ENCODE measurements around the gene HIP1. TPM values are rescaled to one million over a fixed set of nuclear protein-coding genes. Genes with fewer than 3 reads are reported as not detected.
A peak's percentile ranks its signal among the peaks of the same experiment; 100 is the strongest.

Gene HIP1
- total RNA-seq, 1 experiment from 2014 or later = 48.6 TPM

DNA sequence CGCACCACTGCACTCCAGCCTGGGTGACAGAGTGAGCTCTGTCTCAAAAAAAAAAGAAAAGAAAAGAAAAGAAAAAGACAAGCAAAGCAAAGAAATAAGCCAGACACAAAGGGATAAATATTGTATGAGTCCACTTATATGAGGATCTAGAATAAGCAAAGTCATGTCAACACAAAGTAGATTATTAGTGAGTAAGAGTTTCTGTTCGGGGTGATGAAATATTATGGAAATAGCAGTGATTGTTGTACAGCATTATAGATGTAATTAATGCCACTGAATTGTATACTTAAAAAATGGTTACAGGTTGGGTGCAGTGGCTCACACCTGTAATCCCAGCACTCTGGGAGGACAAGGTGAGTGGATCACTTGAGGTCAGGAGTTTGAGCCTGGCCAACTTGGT, 83.2 kb downstream of the HIP1 start:
- Histone ChIP-seq H3K27ac (no peak overlapping the region), H3K4me3 (no peak overlapping the region), H3K27me3 (no peaks in the 10 kb centered on the region), H3K9me3 (replicated peaks) (no peaks in the 10 kb centered on the region), H3K36me3 (no peaks in the 10 kb centered on the region), H3K4me1 (peaks cover 9% of the 10 kb centered on the region)
- no peak for DNase-seq

DNA sequence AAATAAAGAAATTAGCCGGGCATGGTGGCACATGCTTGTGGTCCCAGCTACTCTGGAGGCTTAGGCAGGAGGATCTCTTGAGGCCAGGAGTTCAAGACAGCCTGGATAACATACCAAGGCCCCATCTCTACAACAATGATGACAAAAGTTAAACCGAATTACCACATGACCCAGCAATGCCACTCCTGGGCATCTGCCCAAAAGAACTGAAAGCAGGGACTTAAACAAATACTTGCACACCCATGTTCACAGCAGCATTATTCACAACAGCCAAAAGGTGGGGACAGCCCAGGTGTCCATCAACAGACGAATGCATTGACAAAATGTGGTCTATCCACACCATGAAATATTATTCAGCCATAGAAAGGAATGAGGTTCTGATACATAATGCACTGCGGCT, 83.9 kb downstream of the HIP1 start:
- Histone ChIP-seq H3K27ac (no peak overlapping the region), H3K4me1 (peaks cover 10% of the 10 kb centered on the region), H3K27me3 (no peaks in the 10 kb centered on the region), H3K4me3 (no peak overlapping the region), H3K36me3 (no peaks in the 10 kb centered on the region), H3K9me3 (replicated peaks) (no peaks in the 10 kb centered on the region)
- no peak for DNase-seq

DNA sequence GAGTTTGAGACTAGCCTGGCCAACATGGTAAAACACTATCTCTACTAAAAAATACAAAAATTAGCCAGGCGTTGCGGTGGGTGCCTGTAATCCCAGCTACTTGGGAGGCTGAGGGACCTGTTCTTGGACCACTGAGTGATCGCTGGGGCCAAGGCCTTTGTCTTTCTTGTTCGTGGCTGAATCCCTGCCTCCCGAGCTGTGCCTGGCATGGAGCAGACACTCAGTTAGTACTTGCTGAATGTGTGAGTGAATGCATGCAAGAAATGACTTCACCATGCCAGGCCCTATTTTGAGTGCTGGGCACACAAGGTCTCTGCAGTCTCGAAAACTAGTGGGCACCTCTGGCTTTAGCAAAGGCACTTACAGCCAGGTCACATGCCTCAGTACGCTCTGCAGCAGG, 85.1 kb downstream of the HIP1 start:
- H3K36me3 ChIP-seq = no peaks in the 10 kb centered on the region
- no peak overlapping the region for H3K27ac ChIP-seq
- H3K4me1 ChIP-seq = peaks cover 18% of the 10 kb centered on the region
- no peak overlapping the region for H3K4me3 ChIP-seq
- DNase-seq = no peak
- no peaks in the 10 kb centered on the region for H3K9me3 ChIP-seq (replicated peaks)
- H3K27me3 ChIP-seq = no peaks in the 10 kb centered on the region

DNA sequence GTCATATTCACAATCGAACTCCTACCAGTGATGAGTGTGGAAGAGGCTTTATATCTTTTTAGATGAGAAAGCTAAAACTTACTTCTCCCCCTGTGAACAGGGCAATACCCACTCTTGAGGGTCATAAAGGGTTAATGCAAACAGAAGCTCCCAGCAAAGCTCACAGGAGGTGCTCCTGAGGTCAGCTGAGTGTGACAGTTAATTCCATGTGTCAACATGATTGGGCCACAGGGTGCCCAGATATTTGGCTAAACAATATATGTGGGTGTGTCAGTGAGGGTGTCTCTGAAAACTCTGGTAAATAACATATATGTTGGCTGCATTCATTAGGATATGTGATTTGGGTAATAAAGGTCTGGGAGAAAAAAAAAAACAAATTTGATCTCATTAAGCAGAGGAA, 86.0 kb downstream of the HIP1 start:
- Histone ChIP-seq H3K27me3 (no peaks in the 10 kb centered on the region), H3K27ac (no peak overlapping the region), H3K4me1 (peaks cover 18% of the 10 kb centered on the region)

DNA sequence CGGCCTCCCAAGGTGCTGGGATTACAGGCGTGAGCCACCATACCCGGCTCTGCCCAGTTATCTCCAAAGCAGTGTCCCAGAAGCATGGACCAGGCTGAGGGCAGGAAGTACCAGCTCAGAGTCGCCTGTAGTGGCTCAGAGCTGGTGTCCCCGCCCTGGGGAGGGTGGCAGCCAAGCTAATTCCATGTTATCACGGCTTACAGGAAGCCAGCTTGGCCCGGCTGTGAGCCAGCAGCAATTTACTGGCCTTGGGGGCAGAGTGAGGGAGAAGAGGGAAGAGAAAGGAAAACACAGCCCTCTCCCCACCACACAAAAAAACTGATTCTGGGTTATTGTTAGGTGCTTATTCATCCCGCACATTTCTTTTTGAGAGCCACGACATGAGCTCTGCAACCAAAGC, 88.1 kb downstream of the HIP1 start:
- peak; percentile 36 to 47 for DNase-seq
- H3K36me3 ChIP-seq = no peaks in the 10 kb centered on the region
- H3K27me3 ChIP-seq = no peaks in the 10 kb centered on the region
- H3K4me1 ChIP-seq = peaks cover 22% of the 10 kb centered on the region
- no peaks in the 10 kb centered on the region for H3K9me3 ChIP-seq (replicated peaks)
- H3K4me3 ChIP-seq = no peak overlapping the region
- H3K27ac ChIP-seq = no peak overlapping the region

More for the DNA sequence above, 86.0 kb downstream of the HIP1 start:
- Histone ChIP-seq H3K4me3 (no peak overlapping the region), H3K9me3 (replicated peaks) (no peaks in the 10 kb centered on the region), H3K36me3 (no peaks in the 10 kb centered on the region)
- DNase-seq = no peak

DNA sequence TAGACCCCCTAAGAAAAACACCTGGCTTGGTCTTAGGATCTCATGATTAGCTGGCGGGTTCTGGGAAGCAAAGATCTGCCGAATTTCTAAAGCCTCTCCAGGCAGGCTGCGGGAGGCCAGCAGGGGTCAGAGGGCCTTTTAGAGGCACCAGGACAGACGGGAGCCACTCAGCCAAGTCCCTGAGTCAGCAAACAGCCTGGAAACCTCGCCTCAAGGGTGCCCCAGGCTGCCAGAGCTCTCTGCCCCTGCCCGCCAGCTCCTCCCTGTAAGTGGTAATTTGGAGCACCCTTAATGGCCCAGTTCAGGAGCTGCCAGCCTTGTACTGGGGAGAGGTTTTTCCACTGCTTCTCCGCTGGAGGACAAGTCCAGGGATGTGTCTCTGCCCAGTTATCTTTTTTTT, 88.7 kb downstream of the HIP1 start:
- Histone ChIP-seq H3K4me3 (no peak overlapping the region), H3K27ac (no peak overlapping the region), H3K27me3 (no peaks in the 10 kb centered on the region), H3K36me3 (no peaks in the 10 kb centered on the region), H3K4me1 (peaks cover 22% of the 10 kb centered on the region), H3K9me3 (replicated peaks) (no peaks in the 10 kb centered on the region)
- DNase-seq = no peak

DNA sequence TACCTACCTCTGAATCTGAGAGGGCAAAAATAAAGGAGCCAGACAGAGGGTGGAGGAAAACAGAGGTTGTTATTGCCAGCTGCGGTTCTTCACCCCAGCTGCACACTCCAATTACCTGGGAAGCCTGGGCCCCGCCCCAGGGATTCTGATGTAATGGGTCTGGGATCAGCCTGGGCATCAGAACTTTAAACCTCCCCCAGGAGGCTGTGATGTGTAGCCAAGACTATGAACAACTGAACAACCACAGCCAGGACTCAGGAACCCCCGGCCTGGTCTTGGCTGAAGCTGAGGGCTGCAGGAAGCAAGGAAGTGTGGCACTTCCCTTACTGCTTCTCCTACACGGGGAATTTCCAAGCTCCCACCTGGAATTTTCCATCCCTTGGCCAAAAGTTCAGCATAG, 89.3 kb downstream of the HIP1 start:
- H3K4me3 ChIP-seq = no peak overlapping the region
- H3K27ac ChIP-seq = no peak overlapping the region
- H3K36me3 ChIP-seq = no peaks in the 10 kb centered on the region
- DNase-seq = peak; percentile 22 to 45
- no peaks in the 10 kb centered on the region for H3K27me3 ChIP-seq
- no peaks in the 10 kb centered on the region for H3K9me3 ChIP-seq (replicated peaks)
- H3K4me1 ChIP-seq = peaks cover 22% of the 10 kb centered on the region

DNA sequence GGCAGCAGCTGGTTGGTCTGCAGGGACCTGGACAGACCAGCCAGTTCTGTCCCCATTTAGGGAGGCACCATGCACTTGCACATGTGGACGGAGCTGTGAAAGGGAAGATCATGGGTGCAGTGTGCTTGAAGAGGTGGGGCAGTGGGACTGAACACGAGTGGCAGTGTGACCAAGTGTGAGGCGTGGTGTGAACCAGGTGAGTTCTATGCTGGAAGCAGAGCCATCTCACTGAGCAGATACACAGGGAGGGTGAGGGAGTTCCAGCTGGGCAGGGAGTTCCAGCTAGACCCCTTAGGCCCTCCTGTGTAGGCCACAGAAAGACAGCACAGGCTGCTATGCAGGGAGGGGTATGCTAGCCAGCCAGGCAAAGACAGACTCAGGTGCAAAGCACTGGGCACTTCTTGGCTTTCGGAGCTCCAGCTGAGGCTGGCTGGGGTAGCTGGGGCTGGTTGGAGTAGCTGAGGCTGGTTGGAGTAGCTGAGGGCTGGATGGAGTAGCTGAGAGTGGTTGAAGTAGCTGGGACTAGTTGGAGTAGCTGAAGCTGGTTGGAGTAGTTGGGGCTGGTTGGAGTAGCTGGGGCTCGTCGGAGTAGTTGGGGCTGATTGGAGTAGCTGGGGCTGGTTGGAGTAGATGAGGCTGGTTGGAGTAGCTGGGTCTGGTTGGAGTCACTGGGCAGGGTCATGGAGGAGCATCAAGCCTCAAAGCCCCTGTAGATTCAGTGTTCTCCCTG, 90.9 kb downstream of the HIP1 start:
- no peak for DNase-seq
- Histone ChIP-seq H3K9me3 (replicated peaks) (no peaks in the 10 kb centered on the region; the same call in 1 of the 2 replicates), H3K36me3 (no peaks in the 10 kb centered on the region), H3K27ac (no peak overlapping the region), H3K27me3 (no peaks in the 10 kb centered on the region), H3K4me1 (peaks cover 22% of the 10 kb centered on the region), H3K4me3 (no peak overlapping the region)

DNA sequence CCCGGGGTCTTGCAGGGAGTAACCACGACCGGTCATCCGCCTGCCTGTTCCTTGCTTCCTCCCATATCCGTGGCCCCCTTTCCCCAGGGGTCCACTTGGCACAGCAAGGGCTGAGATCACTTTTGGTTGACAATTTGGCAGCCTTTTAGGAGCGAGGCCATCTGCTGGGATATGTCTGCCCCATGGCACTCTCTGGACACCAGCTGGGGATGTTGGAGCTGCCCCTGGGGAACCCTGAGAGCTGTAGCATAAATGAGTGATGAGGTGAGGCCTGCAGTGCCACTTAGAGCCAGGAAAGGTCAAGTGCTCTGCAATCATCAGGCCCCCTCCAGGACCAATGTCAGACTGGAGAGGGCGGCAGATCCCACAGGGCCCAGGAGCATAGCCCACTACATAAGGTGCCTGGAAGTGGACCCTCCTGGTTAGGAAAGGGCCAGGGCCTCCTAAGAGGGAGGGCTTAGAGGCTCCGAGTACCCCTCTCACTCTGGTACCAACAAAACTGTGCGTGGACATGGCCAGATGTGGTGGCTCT, 92.1 kb downstream of the HIP1 start:
- Histone ChIP-seq H3K9me3 (replicated peaks) (no peaks in the 10 kb centered on the region; the same call in 1 of the 2 replicates), H3K4me3 (no peak overlapping the region), H3K4me1 (peaks cover 22% of the 10 kb centered on the region), H3K27ac (no peak overlapping the region), H3K36me3 (no peaks in the 10 kb centered on the region), H3K27me3 (no peaks in the 10 kb centered on the region)
- DNase-seq = peak; percentile 71 to 75

DNA sequence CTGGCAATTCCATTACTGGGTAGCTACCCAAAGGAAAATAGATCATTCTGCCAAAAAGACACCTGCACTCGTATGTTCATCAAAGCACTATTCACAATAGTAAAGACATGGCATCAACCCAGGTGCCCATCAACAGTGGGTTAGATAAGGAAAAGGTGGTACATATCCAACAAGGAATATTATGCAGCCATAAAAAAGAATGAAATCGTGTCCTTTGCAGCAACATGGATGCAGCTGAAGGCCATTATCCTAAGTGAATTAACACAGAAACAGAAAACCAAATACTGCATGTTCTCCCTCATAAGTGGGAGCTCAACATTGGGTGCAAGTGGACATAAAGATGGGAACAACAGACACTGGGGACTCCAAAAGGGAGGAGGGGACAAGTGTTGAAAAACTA, 93.2 kb downstream of the HIP1 start:
- Histone ChIP-seq H3K4me3 (no peak overlapping the region), H3K9me3 (replicated peaks) (no peaks in the 10 kb centered on the region; the same call in 1 of the 2 replicates), H3K27me3 (no peaks in the 10 kb centered on the region), H3K27ac (no peak overlapping the region), H3K4me1 (peaks cover 16% of the 10 kb centered on the region), H3K36me3 (no peaks in the 10 kb centered on the region)
- no peak for DNase-seq

DNA sequence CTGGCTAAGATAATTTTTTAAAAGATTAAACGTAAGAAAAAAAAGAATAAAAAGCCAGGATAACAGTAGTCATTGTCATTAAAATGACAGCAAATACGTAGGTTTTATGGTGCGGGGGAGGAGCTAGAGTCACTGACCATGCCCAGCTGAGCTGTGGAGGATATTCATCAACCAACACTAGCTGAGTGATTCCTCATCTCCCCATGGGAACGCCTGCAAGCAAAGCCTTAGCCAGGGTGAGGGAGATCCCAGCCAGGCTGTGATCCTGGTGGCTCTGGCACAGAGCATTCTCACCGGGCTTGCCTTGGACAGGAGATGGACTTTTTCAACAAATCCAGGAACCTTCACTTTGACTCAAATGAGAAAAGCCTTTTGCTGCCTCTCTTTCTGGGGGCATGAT, 94.2 kb downstream of the HIP1 start:
- no peaks in the 10 kb centered on the region; the same call in 1 of the 2 replicates for H3K9me3 ChIP-seq (replicated peaks)
- H3K4me3 ChIP-seq = no peak overlapping the region
- H3K27me3 ChIP-seq = no peaks in the 10 kb centered on the region
- peaks cover 9% of the 10 kb centered on the region for H3K4me1 ChIP-seq
- no peak for DNase-seq
- no peaks in the 10 kb centered on the region for H3K36me3 ChIP-seq
- H3K27ac ChIP-seq = no peak overlapping the region

DNA sequence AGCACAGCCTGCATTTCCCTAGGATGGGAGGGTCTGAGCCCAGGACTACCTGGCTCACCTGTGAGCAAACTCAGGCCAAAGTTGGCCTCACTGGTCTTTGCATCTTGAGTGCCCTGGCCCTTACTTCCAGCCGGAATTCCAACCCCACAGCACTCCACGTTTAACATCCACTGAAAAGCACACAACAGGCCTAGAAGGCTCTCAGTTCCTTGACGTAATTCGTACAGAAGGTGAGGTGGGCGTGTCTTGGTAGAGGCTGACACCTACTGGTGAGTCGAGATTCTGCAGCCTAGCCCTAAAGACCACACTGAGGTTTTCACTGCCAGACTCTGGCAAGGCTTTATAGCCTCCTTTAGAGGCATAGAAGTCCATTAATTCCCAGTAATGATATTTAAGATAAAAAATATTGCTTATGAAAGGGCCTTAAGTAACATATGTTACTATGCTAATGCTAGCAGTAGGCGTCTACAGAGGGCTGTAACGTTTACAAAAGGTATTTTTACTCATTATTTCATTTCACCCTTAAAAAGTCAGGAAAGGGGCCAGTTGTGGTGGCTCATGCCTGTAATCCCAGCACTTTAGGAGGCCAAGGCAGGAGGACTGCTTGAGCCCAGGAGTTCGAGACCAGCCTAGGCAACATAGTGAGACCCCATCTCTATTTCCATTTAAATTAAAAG, 95.8 kb downstream of the HIP1 start:
- H3K9me3 ChIP-seq (replicated peaks) = no peaks in the 10 kb centered on the region; the same call in 1 of the 2 replicates
- no peaks in the 10 kb centered on the region for H3K27me3 ChIP-seq
- H3K27ac ChIP-seq = no peak overlapping the region
- H3K4me1 ChIP-seq = peaks cover 7% of the 10 kb centered on the region; the same call in 1 of the 2 replicates
- H3K4me3 ChIP-seq = no peak overlapping the region
- H3K36me3 ChIP-seq = no peaks in the 10 kb centered on the region
- peak; percentile 67 to 73 for DNase-seq

DNA sequence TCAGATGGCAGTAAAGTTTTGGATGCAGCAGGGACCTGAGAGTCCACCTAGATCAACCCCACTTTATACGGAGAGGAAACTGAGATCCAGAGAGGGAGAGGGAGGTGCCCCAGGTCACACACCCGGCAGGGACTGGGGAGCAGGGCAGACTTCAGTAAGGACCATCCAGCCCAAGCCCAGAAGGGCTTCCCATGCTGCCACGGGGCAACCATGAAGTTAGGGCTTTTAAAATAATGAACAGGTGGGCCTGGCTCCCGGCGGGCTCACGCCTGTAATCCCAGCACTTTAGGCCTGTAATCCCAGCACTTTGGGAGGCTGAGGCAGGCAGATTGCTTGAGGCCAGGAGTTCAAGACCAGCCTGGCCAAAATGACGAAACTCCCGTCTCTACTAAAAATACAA, 98.5 kb downstream of the HIP1 start:
- no peaks in the 10 kb centered on the region for H3K27me3 ChIP-seq
- H3K36me3 ChIP-seq = no peaks in the 10 kb centered on the region
- peak overlapping the region; percentile 79 for H3K27ac ChIP-seq

DNA sequence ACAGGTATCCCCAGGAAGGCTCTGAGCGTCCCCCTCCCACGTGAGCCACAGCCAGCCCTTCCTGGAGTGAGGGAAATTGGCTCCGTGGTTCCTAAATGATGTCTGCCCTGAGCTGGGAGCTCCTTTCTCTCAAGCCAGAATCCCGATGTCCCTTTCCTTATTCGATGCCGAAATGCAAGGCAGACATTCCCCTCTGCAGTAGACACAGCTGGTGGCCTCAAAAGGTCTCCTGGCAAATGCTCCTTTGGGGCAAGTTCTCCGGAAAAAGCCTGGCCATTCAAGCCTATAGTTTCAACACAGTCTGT, 98.9 kb downstream of the HIP1 start:
- Histone ChIP-seq H3K9me3 (replicated peaks) (no peaks in the 10 kb centered on the region; the same call in 1 of the 2 replicates), H3K4me3 (peak overlapping the region; percentile 97), H3K27me3 (no peaks in the 10 kb centered on the region), H3K36me3 (no peaks in the 10 kb centered on the region), H3K27ac (peak overlapping the region; percentile 79), H3K4me1 (peaks cover 9% of the 10 kb centered on the region)
- DNase-seq = peak; percentile 67 to 84

More for the DNA sequence above, 98.5 kb downstream of the HIP1 start:
- Histone ChIP-seq H3K4me1 (peaks cover 6% of the 10 kb centered on the region), H3K4me3 (peak overlapping the region; percentile 97), H3K9me3 (replicated peaks) (no peaks in the 10 kb centered on the region; the same call in 1 of the 2 replicates)
- DNase-seq = peak; percentile 72 to 81

DNA sequence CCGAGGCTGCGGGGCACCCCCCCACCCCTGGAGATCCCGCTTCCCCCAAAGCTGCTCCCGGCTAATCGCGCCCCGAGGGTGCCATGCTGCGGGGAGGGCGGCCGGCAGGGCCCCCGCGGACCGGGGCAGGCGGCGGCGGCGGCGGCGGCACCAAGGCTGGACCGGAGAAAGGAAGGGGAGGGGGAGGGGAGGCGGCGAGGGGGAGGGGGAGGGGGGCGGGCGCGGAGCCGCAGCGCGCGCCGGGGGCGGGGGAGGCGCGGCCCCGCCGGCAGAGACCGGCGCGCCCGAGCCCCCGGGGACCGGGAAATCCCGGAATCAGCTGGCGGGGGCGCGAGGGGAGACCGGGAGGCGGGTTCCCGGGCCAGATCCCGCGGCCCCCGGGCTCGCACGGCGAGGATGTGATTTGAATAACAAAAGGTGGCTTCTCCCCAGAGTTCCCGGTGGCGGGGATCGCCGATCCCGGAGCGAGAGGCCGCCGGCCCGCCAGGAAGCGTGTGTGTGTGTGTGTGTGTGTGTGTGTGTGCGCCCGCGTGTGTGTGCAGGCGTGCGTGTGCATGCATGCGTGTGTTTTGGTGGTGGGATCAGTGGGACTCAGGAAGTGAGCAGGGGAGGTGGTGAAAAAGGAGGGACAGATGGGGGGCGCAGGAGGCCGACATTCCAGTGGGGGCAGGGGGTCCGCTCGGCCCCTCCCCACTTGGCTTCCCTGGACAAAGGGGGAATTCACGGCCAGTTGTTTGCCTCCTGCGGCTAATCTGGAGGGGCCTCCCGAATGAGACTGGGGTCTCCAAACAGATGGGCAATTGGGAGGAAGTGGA, 99.5 kb downstream of the HIP1 start:
- DNase-seq = peak; percentile 69 to 70
- peak overlapping the region; percentile 79 for H3K27ac ChIP-seq

More for the DNA sequence above, 99.5 kb downstream of the HIP1 start:
- Histone ChIP-seq H3K36me3 (no peaks in the 10 kb centered on the region), H3K9me3 (replicated peaks) (no peaks in the 10 kb centered on the region; the same call in 1 of the 2 replicates), H3K4me3 (peak overlapping the region; percentile 97), H3K4me1 (peaks cover 10% of the 10 kb centered on the region), H3K27me3 (no peaks in the 10 kb centered on the region)

All from SJCRH30 (cell line).